SIG-M5 treated with dmso at 0.1 percent for 504 hours (cell line): Measurements from ENCODE around the gene ROR1.
"Not testable (repeated sequence)": the region's sequence is repeated elsewhere in the genome, so short reads cannot be mapped to it uniquely, and the experiment has no call there.

Experiments
- DNase-seq: peaks from one replicate; lab custom pipeline; 2025; ENCODE audit not compliant: unreplicated experiment; lab: John Stamatoyannopoulos, UW

Gene ROR1

DNA sequence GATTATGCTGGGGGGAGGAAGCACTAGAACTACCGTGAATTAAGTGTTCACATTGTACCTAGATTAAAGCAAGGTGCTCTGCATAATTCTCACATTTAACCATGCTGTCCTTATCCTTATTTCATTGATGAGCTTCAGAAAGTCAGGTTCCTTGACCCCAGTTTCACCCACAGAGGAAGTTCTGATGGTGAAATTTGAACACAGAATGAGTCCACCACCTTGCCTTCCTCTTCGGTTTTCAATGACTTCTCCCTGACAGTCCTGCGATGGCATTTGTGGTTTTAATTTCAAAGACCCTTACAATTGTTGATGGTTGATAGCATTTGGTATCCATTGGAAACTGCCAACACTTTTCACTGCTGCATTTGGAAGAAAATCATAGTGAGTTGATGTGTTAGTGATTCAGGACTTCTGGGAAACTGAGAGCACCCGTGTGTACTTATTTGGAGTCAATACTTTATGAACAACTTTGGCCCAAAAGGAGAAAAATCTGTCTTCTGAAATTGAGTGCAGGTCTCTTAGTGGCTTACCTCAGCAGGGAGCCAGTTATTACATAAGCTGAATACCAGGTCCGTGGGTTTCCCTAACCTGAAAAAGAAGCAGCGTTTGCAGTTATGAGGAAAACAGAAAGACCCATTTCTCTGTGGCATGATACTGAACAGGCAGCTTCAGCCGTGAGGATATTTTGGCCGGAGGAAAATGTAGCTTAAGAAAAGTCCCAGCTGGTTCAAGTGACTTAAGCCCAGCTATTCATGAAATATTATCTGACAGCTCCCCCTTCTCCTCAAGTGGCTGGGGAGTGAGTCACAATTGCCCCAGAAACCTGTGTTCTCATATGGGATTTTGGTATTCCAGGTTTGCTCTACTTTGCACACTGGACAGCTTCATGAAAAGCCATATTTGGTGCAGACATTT, 47.5 kb downstream of the ROR1 start:
- no peak for DNase-seq

DNA sequence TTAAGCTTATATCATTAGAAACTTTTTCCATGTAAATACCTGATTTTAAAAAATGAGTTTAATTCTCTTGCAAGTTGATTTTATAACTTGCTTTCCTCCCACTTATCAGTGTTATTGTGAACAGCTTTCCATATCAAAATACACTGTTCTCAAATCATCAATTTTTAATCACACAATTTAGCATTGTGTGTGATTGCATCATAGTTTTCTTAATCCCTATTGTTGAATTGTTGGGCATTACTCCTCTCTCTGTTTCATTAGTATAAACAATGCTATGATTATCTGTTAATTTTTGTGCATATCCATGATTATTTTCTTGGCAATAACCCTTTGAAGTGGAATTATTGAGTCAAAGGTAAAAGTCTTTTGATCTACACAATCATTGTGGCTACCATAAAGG, 48.7 kb downstream of the ROR1 start:
- DNase-seq, result no peak

DNA sequence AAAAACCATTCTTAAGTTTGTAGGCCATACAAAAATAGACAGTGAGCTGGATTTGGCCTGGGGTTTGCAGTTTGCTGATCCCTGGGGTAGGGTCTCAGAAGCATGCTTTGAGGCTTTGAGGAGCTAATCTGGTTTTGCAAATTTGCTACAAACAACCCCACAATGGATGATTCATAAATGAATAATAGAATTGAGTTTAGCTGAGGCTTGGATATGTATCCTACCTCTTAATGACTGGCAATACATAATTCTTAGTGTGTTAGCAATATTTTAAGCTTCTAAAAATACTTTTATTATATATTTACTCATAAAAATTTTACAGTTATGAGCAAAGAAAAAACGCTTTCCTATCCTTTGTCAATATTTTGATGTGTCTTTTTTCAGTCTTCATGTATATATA, 50.6 kb downstream of the ROR1 start:
- no peak for DNase-seq

GRCh38 chr1:63825111-63825510, 51.3 kb downstream of the ROR1 start:
- no peak for DNase-seq

- DNase-seq, result not testable (repeated sequence)
Observed at GRCh38 chr1:63826246-63826861, 52.5 kb downstream of the ROR1 start.

DNA sequence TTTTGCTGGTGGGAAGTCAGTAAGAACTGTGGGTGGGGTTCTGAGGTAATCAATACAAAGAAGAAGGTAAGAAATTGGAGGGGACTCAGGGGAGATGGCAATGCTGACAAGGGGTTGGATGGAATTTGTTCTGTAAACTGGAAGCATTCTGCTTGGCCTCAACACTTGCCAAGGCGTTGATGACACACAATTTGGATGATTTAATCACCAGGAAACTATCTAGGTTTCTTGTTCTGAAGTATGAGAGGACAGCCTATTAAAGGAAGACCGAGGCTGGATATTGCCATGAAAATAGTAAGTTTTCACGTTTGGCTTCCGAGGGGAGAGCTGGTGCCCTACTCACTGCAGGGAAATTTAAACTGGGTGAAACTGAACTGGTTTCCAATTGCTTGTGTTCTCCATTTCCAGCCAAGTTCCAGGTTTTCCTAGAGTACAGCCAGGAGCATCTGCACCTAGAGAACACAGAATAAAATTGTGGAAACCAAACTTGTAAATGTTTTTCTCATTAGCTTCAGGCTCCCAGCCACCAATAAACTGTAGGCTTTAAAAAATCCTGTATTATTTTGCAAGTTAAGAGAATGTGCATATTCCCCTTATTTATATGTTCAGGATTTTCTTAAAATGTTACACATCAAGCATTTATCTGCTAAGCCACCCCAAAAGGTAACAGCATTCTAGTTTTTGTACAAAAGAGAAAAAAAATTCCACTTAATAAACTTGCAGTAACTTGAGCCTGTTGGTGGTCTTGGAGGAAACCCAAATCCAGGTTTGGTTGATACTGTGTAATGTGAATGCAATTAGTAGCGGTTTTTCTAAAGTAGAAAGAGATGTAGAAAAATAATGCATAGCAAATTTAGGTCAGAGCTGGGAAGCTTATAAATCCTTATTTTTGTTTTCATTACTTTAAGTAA, 53.8 kb downstream of the ROR1 start:
- DNase-seq, result no peak

DNA sequence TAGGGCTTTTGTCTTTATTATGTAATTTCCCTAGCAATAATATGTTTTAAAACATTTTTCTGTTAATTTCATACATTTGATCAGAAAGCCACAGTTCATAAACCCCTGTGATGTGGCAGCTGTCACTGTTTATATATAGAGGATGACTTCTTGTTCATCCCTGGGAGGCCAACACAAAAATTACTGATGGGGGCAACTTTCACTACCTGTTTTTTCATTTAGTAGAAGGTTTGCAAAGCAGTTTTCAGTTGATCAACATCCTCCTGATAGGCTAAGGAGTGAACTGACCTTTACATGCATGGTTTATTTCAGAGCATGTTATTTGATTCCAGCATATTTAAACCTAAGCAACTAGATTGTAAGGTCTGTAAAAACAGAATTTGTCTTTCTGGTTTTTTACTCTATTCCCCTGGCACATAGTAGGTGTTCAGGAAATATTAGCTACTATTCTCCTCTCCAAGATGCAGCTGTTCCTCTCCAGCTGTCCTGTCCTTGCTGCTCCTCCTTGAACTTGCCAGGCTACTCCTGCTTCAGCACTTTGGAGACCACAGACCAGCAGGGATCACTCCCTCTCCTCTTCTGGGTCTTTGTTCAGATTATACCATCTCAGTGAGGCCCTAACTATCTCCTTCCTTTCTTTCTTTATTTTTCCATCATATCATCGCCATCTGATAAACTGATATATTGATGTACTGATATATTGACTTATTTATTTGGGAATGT, 54.7 kb downstream of the ROR1 start:
- no peak for DNase-seq

DNA sequence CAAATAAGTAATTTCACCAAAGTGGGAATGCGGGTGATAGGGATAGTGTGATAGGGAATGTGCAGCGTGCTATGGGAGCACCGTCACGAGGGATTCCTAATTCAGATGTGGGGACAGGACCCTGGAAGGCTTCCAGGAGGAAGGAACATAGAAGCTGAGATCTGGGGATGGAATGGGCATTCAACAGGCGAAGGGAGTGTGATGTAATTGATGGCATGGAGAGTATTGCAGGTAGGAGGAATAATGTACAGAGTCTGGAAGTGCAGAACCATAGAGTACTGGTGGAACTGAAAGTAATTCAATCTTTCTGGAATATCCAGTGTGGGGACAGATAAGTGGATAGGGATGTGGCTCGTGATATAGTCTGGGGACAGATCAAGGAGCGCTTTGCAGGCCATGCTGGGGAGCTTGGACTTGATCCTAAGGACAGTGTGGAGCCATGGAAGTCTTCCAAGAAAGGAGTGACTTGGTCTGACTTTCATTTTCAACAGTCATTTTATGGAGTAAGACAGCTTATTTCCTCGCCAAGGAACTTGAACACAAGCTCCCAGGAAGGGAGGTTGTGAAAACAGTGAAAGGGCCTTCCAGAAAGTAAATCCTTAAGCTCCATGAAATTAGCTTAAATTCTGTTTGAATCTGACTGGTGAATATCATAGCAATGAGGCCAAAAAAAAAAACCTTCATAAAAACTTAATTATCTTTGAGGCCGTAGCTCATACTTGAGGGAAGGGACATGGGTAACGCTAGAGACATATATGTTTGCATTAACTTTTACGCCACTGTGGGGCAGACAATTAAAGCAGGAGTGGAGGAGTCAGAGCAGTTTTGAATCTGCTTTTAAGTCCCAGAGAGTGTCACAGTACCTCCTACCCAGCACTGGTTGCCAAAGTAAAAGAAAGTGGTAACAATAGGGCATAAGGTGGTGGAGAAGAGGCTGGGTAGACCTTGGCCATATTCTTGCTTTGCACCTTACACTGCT, 55.8 kb downstream of the ROR1 start:
- no peak for DNase-seq

DNA sequence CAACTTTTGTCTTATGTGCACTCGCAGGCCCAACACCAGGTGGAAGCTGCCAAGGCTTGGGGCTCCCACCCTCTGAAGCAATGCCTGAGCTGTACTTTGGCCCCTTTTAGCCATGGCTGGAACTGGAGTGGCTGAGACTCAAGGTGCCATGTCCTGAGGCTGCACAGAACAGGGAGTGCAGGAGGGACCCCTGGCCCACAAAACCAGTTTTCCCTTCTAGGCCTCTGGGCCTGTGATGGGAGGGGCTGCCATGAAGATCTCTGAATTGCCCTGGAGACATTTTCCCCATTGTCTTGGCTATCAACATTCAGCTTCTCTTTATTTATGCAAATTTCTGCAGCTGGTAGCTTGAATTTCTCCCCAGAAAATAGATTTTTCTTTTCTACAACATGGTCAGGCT, 57.6 kb downstream of the ROR1 start:
- DNase-seq, result no peak

GRCh38 chr1:63833363-63834119, 59.7 kb downstream of the ROR1 start:
- no peak for DNase-seq

- DNase-seq, result no peak
Observed at GRCh38 chr1:63835128-63835527, 61.3 kb downstream of the ROR1 start.

GRCh38 chr1:63836374-63836773, 62.6 kb downstream of the ROR1 start:
- no peak for DNase-seq

DNA sequence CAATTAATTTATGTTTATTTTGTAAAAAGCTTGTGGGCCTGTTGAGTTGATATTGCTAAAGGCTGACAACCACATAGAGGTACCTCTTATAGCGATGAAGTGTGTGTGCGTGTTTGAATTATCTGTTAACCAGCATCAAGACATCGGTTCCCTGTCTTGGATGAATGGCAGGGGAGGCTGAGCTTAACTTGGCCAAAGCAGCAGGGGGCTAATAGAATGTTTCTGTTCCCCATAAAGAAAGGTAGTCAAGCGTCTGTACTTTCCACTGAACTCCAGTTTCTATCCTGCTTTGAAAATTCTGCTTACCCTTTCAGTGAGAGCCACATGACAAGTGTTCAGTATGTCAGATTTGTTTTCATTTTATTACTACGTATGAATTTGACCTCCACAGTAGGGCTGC, 63.0 kb downstream of the ROR1 start:
- no peak for DNase-seq

DNA sequence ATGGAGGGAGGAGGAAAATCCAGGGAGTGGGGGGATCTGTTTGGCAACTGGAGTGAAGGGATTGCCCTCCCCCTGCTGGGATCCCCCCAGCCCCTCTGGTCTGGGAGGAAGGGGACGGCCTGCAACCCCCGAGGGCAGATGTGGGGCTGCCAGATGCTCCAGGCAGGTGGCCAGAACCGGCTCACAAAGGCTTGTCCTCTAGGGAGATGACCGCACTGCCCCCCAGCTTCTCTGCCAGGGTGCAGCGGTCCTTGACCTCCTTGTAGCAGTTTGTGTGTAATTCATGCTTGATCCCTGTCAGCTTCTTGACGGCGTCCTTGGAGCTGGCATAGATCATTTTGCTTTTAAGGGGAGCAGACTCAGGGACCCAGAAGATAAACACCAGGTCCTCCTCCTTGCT, 69.2 kb downstream of the ROR1 start:
- no peak for DNase-seq

DNA sequence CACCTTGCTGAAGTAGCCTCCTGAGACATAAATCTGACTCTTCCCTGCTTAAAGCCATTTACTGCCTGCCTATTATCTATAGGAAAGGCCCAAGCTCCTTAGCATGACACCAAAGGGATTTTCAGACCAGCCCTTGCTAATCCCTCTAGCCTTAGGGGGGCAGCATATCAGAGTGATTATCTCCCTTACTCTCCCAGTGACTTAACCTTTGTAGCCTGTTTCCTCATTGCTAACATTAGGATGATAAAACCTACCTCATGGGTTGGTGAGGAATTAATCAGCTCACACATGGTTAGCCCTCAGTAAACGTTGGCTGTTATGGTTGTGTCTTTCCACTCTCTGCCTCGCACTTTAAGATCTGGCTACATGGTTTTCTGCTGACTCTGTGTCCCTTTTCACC, 70.1 kb downstream of the ROR1 start:
- DNase-seq, result no peak

- no peak for DNase-seq
Observed at GRCh38 chr1:63845346-63845745, 71.5 kb downstream of the ROR1 start.

DNA sequence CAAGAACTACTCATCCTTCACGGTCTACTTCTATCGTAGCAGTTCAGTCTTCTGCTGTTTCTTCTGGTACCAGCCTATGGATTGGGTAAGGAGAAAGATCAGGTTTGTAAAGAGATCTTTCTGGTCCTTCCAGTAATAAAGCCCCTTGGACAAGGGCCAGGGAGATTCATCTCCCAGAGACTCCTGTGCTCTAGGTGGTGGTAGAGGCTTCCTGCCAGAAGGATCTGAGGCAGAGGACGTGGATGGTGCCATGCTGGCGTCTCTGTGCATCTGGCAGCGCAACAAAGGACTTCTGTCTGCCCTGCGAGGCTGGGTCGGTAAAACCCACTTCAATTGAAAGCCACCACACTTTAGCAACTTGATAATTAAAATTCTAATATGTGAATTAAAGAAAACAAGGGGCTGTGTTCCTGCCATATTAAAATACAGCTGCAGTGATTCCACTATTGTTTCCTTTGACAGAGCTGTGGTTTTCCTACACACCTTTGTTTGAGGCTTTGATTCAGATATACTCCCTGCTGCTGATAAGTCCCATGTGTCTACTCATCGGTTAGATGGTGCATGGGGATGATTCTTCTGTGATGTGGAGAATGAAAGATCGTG, 73.6 kb downstream of the ROR1 start:
- no peak for DNase-seq

- no peak for DNase-seq
Observed at GRCh38 chr1:63848733-63849132, 74.9 kb downstream of the ROR1 start.

- no peak for DNase-seq
Observed at GRCh38 chr1:63849149-63849548, 75.3 kb downstream of the ROR1 start.
